Activated CD4-positive, CD25-positive, alpha-beta regulatory T cell treated with anti-CD3 and anti-CD28 coated beads, Interleukin-2, amount 50 U/mL, for 24 hours (primary cell): ENCODE results near the gene LMAN1L.

Experiments used
- ATAC-seq, 2 donors: fragments of 150-1000 bp; cut with Tn5 transposase; one replicate each; pipeline ENCODE4 v1.10.0; 2021; ENCODE audit warnings: mild to moderate bottlenecking in 1 of 2, moderate library complexity in 1 of 2

LMAN1L gene

DNA sequence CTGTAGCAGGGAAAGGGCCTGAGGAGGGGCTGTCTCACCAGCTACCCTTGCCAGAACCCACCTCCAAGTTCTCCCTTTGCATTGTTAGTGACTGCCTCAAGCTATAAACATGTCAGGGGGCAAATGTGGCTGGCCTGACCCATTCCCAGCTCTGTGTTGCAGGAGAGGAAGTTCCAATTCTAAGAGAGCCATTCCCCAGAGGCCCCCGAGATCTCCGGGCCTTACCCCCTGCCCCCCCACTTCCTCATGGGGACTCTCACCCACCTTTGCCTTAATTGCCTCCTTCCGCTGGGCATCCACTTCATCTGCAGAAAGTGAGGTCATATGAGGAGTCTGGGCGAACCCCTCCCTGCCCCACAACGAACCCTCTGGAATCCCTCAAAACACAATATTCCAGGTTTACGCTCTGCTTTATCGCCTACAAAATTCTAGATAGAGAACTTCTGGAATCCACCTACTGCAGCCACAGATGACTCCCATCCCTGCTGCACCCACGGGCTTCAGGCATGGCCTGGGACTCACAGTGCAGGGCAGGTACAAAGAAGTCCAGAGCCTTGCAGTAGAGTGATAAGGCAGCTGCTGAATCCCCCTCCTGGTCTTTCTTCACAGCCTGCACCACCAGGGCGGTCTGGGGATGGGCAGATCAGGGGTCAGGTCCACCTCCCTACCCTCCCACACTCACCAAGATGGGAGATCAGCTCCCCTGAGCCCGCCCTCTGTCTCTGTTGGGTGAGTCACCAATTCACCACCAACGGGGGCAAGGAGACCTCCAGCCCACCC lies 26.3 kb downstream of the LMAN1L start:
- ATAC-seq = no peak

DNA sequence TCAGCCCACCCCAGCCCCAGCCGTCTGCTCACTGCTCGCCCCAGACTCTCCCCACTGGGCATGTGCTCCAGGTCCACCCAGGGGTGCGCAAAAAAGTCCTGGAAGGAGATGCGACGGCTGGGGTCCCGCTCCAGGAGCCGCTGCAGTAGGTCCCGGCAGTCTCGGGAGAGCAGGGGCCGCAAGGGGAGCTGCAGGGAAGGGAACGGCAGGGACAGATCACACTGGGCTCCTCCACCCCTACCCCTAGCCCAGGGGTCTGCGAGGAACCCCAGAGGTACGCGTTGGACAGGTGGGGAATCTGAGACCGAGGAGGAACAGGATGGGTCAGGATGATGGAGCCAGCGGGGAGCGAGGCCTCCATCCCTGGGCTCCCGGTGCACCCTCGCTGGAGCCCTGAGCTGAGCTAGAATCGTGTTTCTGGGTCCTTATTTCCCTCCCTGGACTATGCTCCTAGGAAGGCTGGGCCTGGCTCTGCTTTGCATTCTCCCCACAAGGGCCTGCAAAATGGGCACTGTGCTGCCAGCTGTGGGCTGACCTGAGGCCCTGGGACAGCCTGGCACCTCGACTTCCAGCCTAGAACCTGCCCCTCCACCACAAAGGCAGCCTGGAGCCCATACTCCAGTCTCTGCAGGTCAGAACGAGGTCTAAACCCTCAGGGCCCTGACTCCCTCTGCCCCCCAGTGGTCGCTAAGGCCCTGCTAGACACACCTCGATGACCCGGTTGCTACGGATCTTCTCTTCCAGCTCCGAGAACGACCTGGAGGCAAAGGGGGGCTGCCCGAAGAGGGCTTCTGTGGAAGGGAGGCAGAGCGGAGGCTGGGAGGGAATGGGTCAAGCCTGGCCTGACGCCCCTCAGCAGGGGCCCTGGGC lies 27.1 kb downstream of the LMAN1L start:
- no peak for ATAC-seq

DNA sequence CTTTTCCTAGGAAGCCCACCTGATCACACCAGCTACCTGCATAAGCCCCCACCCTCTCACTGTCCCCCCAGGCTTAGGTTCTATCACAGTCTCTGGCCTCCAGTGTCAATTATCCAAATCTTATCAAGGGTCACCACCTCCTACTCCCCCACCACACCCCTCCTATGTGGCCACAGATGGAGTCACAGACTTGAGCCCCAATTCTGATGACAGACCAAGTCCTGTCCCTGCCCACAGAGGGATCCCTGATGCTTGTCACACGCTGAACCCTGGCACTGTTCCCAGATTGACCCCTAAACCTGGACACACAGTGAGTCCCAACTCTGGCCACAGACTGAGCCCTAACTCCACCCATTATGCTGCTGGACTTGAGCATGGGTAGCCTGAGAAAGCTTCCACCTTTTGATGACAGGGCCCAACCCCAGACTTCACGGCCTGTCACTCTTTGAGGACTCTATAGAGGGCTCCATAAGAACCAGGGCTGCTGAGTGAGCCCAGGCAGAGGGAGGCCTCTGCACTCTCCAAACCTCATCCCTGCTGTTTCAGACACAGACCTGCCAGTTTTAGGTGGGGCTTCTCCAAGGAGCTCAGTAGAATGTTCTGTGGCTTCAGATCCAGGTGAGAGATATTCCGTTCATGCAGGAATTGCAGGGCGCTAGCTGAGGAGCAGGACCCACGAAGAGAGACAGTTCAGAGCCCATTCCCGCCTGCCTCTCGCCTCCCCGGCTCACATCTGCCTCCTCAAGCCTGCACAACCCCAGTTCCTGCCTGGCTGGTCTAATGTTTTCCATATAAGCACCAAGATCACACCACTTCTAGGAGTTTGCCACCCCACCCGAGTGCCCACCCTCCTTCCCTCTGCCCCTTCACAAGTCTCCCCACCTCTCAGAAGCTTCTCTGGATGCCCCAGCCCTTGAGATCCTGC lies 28.5 kb downstream of the LMAN1L start:
- ATAC-seq = no peak

DNA sequence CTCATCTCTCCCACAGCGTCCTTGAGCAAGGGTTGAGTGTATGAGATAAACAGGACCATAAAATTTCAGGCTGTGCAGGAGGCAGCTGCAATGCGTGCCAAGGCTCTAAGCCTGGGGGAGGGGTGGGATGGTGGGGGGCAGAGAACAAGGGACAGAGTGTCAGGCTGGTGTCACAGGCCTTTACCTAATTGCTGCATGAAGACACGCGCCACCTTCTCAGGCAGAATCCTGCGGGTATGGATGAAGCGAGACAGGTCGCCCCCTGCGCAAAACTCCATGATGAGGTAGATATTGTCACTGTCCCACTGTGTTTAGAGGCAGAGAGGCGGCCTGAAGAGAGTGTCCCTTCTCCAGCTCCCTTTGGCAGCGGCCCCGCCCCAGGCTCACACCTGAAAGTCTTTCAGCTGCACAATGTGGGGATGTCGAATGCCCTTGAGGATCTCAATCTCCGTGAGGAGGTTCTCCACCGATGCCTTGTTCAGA lies 29.3 kb downstream of the LMAN1L start:
- ATAC-seq = no peak

DNA sequence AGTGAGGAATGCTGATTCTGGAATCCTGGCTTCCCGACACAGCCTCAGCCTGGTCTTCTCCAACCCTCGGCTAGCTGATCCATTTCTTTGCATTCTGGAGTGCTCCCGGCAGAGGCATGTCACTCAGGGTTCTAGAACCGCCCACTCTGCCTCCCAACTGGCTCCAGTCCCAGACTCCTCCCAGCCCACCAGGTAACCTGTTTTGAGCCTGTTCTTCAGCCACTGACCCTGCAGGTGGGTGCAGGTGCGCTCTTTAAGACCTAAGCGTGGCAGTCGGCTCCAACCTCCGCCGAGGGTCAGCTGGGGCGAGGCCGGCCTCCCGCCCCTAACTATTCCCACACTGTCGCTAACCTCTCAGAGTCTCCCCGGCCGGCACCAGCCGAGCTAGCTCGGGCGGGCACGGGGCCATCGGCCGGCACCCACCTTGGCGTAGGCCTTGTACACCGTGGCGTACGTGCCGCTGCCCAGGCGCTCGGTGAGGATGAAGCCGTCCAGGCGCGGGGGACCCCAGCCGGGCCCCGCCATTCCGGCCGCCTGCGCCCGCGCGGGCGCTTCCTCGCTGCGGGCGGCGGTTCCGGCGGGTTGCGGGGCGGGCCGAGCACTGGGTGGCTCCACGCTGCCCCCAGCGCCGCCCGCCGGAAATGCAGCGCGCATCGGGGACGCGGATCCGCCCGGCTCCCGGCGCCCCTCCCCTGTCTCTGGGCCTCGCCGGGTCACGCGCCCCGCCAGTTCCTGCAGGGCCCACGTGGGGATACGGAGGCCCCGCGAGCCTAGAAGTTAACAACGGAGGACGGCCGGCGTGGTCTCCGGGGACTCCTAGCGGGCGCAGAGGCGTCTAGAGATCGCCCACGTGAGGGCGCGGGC lies 30.2 kb downstream of the LMAN1L start, which contains the start of gene ULK3:
ULK3 (minus strand) TSS at position 576 of the 864 bp plus-strand sequence; CDS start at position 525, 51 bp downstream.
- ATAC-seq = peak; percentile 87 to 89

DNA sequence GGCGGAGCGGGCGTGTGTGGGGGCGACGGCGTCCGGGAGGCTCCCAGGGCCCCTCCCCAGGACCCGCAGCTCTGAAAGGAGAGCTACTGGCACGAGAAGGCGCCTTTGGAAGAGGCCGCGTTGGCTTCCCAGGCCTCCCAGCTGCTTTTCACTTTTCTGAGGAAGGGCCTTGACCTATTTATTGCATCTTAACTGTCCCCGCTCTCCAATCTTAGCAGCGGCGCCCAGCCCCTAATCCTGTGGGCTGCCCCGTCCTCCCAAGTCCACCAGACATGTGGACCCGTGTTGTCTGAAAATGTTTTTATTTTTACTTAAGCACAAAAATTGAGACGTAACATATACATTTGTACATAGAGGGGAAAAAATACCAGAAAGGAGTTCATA lies 30.8 kb downstream of the LMAN1L start:
- no peak for ATAC-seq

DNA sequence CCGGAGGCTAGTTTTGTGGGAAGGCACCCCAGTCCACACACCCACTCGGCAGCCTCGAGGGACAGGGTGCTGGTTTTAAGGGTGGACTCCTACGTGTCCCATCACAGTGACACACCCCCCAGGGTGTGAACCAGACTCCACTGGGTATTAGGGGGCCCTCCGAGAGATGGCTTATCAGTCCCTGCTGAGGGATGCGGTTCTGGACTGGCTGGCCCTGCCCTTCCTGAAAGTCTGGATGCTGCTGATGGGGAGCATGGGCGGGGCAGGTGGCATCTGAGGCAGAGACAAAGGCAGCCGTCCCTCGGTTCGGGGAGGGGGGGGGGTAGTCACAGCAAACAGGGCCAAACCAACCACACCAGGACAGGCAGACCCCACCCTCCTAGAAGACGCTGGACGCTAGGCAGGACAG lies 31.3 kb downstream of the LMAN1L start:
- ATAC-seq = no peak

DNA sequence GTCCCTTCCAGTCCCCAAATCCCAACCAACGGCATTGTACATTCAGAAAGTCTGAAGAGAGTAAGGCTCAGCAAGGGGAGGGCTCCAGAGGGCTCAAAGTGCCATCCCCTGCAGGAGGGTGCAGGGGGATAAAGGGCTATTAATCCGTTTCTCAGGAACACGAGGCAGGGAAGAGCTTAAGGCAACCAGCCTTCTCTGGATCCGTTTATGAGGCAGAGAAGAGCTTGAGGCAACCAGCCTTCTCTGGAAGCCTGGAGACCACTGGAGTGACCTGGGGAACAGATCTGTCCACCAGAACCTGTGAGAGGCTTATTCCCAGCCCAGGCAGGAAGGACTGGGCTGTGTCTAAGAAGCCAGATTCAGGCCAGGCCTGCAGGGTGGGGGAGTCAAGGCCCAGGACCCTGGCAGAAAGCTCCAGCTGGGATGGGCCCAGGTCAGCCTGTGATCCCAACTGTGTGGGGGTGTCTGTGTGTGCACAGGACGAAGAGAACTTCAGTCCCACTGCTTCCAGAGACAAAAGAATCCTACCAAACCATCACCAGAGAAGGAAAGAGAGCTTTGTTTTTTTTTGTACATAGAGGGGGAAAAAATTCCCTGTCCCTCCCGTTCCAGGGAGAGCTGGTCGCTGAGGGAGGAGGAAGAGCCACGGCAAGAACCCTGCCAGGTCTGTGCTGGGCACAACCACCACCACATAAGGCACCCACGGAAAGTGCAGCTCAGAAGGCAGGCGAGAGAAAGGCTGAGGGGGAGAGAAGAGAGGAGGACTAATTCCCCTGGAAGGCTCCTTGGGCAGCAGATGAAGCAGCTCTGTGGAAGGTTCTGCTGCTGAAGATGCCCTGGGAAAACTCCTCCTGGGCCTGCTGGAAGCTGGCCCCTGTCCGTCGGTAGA lies 31.9 kb downstream of the LMAN1L start:
- no peak for ATAC-seq

DNA sequence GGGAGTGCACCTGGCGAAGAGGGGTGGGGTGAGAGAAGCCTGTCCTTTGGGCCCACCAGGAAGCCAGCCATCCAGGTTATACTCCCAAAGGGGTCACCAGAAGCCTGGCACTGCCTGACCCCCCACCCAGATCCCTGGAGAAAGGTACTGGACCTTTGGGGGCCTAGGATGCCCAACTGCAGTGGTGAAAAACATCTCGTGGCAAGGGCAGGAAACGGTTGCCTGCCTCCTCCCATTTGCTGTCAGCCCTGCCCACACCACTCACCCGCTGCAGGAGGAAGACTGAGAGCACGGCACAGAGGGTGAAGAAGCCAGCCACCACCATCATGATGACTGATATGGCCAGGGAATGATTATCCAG lies 32.6 kb downstream of the LMAN1L start:
- peak; percentile 36 to 48 for ATAC-seq

DNA sequence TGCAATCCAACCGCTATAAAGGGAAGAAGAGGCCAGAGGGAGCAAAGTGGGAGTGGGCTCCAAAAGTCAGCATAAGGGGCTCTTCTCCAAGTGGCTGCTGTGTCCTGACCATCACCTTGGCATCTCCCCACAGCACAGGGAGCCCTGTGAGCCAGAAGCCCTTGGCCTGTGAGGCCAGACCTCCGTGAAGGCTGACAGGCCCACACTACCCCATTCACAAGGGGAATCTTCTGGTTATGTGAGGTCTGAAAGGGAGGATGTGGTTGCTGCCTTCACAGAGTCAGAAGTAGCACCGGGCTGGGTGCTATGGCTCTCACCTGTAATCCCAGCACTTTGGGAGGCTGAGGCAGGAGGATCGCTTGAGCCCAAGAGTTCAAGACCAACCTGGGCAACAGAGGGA lies 32.9 kb downstream of the LMAN1L start:
- ATAC-seq = no peak

DNA sequence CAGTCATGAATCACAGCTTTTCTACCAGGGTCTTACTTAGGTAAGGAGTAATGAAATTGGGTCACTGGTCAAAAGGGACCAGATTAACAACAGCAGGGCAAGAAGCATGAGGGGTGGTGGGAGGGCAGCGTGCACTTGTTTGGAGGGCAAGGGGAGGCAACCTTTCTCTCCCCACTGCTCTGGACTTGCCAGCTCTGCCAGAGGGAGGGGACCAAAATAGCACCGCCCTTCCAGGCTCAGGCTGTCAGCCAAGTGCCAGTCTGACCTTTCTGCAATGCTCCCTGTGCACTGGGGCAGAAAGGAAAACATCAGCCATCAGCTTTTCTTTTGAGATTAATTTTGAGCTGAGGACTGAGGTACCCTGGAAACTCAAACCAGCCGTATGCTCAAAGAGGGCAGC lies 34.8 kb downstream of the LMAN1L start:
- ATAC-seq = no peak

DNA sequence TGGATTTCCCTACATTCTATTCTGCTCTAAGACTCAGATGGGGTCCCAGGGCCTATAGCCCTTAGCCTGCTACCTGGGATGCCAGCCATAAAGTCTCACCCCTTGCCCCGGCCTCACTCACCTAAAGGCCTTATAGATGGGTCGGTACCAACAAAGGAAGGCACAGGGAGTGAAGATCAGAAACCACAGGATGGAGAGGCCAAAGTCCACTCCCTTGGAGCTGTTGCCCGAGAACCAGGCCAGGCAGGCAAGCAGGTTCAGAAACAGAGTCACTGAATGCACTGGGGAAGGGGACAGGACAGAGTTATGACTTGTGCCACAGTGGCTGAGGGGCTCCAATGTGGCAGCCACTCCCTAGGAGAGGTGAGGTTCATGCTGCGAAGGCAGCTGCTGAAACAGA lies 37.8 kb downstream of the LMAN1L start:
- ATAC-seq = no peak

DNA sequence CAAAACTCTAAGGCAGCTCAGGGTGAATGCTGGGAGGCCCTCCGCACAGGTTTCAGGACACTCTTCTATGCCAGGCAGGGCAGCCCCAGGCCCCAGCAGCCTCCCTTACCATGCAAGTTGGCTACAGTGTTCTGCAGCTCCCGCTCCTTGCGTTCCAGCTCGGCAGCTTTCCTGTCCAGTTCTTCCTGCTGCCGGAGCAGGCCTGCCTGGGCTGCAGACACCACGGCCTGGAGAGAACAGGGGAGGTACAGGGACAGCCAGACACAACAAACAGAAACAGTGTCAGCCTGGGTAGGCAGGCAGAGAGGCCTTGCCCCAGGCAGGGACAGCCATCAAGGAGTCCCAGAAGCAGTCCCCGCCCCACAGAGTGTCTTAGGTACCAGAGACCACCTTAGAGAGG lies 39.3 kb downstream of the LMAN1L start:
- ATAC-seq = no peak

DNA sequence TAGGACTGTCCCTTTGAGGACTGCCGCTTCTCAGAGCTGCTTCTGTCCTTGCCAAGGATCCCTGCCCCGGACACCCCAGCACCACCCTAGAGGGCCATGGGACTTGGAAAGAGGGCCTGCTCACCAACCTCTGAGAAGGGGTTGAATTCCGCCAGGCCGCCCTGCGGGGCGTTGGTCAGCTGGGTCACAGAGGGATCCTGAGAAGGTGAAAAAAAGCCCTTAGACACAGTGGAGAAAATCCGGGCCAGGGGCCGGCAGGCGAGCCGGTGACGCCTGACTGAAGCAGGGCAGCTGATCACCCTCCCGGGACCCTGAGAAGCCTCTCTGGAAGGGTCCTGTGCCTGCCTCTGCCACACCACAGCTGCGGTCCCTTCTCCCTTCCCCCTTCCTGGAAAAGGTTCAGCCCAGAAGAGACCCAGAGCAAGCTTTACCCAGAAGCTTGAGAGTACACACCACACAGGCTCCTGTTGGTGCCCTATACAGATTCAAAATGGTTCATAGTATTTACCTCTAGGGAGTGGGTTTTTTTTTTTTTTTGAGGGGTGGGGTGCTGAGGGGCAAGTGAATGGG lies 41.9 kb downstream of the LMAN1L start:
- no peak for ATAC-seq

DNA sequence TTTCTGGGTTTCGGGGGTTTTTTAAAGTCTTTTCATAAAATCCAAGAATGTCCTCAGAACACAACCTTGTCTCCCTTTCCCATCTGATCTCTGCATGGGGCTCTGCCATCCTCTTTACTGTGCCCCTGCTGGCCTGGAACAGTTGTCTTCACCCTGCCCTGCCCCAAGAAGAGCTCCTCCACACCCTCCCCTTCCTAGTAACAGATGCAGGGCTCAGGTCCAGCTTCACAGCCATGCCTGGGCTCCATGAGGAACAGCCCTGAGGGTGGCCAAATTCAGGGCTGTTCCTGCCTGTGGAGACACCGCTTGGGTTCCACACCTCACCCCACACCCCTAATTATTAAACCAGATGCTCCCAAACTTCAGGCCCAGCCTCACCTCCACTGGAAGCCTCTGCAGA lies 43.2 kb downstream of the LMAN1L start:
- ATAC-seq = no peak

DNA sequence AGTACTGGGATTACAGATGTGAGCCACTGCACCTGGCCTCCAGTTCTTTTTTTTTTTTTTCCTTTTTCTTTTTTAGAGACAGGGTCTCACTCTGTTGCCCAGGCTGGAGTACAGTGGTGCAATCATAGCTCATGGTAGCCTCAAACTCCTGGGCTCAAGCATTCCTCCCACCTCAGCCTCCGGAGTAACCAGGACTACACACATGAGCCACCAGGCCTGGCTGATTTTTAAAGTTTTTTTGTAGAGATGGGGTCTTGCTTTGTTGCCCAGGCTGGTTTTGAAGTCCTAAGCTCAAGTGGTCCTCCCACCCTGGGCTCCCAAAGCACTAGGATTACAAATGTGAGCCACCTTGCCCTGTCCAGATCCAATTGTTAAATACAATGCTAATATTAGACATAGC lies 43.9 kb downstream of the LMAN1L start:
- ATAC-seq = no peak

DNA sequence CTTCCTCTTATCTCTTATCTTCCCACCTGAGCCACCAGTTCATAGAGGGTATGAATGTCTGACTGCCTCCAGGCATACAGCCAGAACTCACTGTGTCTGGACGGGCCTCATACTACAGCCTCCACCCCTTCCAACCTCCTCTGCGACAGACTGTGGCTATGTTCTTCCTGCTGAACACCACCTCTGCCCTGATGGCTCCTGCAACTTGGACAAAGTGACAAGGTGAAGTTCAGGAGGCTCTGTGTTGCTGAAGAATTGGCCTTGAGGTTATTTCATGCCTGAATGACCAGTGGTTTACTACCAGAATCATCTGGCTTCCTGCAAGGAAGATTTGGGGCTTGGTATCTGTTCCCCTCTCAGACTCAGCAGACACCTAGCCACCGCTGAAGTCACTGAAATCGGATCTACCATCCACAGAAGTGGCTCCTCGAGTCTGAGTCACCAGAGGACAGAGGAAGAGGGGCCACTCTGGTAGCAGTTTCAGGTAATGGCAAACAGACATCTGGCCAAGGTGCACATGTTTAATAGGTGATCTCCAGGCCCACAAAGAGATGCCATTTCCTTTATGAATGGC lies 44.5 kb downstream of the LMAN1L start:
- peak in 1 of 2 donors; percentile 32 for ATAC-seq

DNA sequence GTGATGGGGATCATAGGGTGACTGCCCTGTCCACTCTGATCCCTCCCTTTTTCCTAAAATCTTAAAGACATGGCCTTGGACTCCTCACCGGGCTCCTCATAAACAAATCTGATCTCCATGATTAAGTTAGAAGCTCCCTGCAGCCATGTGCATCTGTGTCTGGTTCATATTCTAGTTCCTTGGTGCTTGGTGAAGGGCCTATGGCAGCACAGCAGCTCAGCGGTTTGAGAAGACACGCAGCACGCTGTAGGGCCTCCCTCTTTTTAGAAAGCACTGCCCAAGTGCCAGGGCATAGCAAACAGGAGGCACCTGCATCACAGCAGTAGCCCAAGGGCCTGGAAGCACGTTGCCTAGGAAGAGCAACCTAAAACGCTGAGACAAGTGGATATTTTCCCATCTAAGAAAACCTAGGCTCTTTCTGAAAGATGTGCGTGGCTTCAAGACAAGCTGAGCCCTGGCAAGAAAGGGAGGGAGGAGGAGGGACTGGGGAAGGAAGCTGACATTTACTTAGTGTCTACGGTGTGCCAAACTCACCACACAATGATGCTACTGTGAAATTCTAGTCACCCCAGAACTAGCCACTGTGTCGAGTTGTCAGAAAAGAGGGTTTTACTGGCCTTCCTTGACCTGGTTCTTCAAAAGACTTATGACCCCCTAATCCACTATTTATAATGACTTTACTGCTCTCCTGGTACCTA lies 45.2 kb downstream of the LMAN1L start:
- peak; percentile 58 to 75 for ATAC-seq

DNA sequence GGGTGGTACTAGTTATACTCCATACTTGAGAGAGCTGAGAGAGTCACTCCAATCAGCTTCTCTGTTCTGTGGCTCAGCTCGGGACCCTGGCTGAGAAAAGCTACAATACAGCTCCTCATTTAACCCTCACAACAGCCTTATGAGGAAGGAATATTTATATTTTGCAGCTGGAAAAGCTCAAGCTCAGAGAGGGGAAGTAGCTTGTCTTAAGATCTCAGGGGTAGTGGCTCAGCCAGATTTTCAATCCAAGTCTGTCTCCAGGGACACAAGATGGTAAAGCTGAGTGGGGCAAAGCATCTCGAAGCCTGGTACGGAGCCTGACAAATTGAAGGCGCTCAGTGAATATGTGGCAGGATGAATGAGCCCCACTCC lies 45.7 kb downstream of the LMAN1L start:
- ATAC-seq = no peak
